ENCODE data around the gene ZNRF2.

DNA sequence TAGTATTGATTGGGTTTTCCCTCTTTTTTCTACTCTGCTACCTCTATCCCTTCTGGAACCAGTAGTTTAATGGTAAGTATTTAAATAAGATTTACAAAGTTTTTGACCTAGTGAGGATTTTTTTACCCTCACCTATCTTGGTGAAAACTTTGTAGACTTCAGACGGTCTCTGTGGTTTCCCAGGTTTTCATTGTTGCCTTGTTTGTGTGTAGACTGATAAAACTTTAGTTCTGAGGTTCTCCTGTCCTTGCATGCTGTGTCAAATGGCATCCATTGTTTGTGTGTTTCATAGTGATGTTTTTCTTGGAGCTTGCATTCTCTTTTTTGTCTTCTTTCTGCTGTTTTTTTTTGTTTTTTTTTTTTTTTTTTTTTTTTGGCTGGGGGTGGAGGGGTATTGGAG lies 22.6 kb downstream of the ZNRF2 start:
- TF ChIP-seq, protein P1, sequence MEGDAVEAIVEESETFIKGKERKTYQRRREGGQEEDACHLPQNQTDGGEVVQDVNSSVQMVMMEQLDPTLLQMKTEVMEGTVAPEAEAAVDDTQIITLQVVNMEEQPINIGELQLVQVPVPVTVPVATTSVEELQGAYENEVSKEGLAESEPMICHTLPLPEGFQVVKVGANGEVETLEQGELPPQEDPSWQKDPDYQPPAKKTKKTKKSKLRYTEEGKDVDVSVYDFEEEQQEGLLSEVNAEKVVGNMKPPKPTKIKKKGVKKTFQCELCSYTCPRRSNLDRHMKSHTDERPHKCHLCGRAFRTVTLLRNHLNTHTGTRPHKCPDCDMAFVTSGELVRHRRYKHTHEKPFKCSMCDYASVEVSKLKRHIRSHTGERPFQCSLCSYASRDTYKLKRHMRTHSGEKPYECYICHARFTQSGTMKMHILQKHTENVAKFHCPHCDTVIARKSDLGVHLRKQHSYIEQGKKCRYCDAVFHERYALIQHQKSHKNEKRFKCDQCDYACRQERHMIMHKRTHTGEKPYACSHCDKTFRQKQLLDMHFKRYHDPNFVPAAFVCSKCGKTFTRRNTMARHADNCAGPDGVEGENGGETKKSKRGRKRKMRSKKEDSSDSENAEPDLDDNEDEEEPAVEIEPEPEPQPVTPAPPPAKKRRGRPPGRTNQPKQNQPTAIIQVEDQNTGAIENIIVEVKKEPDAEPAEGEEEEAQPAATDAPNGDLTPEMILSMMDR (IDR thresholded peaks at IDR 0.05) = no peak
- TF ChIP-seq FOSL2 (IDR thresholded peaks at IDR 0.05; ENCODE audit: borderline replicate concordance, low read depth) (no peak), YY1 (IDR thresholded peaks at IDR 0.05; ENCODE audit: low read depth) (no peak), EP300 (IDR thresholded peaks at IDR 0.05; ENCODE audit: borderline replicate concordance in 1 of 2, low read depth in 1 of 2, low read length in 1 of 2) (no peak), EZH2phosphoT487 (IDR thresholded peaks at IDR 0.05; ENCODE audit: borderline replicate concordance, low read depth) (no peak), MXI1 (IDR thresholded peaks at IDR 0.05; ENCODE audit: low read depth, low read length) (no peak), TCF12 (IDR thresholded peaks at IDR 0.05) (no peak), MEF2A (IDR thresholded peaks at IDR 0.05; ENCODE audit: borderline replicate concordance, low read depth) (no peak), RCOR1 (IDR thresholded peaks at IDR 0.05; ENCODE audit: low read length) (no peak), TAF1 (IDR thresholded peaks at IDR 0.05; ENCODE audit: borderline replicate concordance, low read depth, low read length) (no peak), CHD2 (IDR thresholded peaks at IDR 0.05; ENCODE audit: low read length, partially characterized antibody) (no peak)
- TF ChIP-seq, protein P2, sequence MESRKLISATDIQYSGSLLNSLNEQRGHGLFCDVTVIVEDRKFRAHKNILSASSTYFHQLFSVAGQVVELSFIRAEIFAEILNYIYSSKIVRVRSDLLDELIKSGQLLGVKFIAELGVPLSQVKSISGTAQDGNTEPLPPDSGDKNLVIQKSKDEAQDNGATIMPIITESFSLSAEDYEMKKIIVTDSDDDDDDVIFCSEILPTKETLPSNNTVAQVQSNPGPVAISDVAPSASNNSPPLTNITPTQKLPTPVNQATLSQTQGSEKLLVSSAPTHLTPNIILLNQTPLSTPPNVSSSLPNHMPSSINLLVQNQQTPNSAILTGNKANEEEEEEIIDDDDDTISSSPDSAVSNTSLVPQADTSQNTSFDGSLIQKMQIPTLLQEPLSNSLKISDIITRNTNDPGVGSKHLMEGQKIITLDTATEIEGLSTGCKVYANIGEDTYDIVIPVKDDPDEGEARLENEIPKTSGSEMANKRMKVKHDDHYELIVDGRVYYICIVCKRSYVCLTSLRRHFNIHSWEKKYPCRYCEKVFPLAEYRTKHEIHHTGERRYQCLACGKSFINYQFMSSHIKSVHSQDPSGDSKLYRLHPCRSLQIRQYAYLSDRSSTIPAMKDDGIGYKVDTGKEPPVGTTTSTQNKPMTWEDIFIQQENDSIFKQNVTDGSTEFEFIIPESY (IDR thresholded peaks at IDR 0.05; ENCODE audit: borderline replicate concordance, low read depth) = no peak
